Activated CD8-positive, alpha-beta memory T cell treated with anti-CD3 and anti-CD28 coated beads for 36 hours (primary cell): ENCODE measurements around the gene IFNL1. TPM values are rescaled to one million over a fixed set of nuclear protein-coding genes. Genes with fewer than 3 reads are reported as not detected.
"Not testable (repeated sequence)": the region's sequence is repeated elsewhere in the genome, so short reads cannot be mapped to it uniquely, and the experiment has no call there.

Experiments
- CTCF ChIA-PET: fragments of 350-600 bp; sonication (Branson Sonifier 250); formaldehyde crosslinking; loops from one replicate; lab custom pipeline; 2021; ENCODE audit warnings: antibody characterized with exemption; lab: Charles Lee
- POLR2A ChIA-PET: fragments of 350-600 bp; sonication (Branson Sonifier 250); formaldehyde crosslinking; loops from one replicate; lab custom pipeline; 2021; ENCODE audit warnings: antibody characterized with exemption; lab: Charles Lee
- total RNA-seq, 2 experiments: library from RNA; stranded (reverse); gene quantifications; one replicate each; pipeline ENCODE4 v1.2.3, GENCODE V29; 2021

The IFNL1 gene
- total RNA-seq, 2 experiments from 2014 or later = not detected

DNA sequence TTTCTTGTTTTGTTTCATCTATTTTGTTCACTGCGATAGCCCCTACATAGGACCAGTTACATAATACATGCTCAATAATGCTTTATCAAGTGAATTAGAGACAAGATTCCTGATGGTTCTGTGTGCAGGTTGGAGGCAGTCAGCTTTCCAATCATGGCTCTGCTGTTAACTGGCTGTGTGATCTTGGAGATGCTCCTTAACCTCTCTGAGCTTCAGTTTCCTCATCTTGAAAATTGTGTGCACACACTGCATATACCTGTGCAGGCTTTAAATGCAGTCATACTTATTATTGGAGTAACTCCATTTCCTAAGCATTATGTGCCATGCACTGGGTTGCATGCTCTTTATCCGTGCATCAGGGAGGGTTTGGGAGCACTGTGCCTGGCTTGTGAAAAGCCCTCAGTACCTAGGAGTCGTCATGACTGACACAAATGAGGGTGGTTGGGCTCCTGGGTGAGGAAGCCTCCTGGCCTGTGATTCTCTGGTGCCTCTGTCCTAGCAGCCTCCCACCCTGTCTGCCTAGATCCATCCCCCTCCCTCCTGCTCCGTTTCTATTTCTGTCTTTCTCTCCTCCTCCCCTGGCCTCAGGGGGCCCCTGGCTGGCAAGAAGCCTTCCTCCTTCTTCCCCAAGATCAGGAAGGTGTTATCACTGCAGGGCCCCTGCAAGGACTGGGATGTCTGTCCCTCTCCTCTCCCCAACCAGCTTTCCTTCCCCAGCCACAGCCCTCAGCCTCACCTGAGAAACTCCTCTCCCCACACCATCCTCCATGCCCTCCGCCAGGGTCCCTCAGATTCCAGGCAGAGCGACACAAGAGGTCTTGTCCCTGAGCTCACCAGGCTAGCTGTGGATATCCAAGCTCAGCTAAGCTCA lies 8.7 kb downstream of the IFNL1 start:
- CTCF ChIA-PET = no interaction called here
- POLR2A ChIA-PET = no interaction called here

GRCh38 chr19:39306075-39306474 lies 9.9 kb downstream of the IFNL1 start:
- CTCF ChIA-PET = no interaction called here
- POLR2A ChIA-PET = no interaction called here

GRCh38 chr19:39307046-39307821 lies 11.0 kb downstream of the IFNL1 start:
- CTCF ChIA-PET = no interaction called here
- POLR2A ChIA-PET = no interaction called here

DNA sequence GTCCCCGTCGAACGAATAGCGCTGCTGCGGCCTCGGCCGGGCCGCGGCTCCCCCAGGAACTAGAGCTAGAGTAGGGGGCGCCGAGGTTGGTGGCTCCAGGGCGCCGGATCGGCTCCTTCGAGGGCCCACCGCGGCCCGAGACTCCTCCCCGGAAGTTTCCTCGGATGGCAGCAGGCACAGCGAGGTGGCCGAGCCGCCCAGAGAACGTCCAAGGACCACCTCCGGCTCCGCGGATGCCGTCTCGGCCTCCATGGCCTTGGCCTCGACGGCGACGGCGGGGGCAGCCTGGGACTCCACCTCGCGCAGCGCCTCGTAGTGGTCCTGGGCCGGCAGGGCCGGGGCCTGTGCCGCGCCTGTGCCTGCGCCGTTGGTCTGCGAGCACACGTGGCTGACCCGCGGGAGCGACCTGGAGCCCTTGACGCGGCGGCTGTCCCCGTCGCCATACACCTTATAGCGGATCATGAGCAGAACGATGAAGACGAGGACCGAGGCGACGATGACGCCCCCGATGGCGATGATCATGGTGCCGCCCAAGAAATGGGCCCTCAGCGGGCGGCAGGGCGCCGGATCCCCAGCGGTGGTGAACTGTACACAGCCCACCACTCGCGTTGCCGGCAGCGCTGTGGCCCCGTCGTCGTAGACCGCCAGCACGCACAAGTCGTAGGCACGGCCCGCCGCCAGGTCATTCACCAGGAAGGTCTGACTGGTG lies 11.8 kb downstream of the IFNL1 start:
- CTCF ChIA-PET = no interaction called here
- POLR2A ChIA-PET = no interaction called here

DNA sequence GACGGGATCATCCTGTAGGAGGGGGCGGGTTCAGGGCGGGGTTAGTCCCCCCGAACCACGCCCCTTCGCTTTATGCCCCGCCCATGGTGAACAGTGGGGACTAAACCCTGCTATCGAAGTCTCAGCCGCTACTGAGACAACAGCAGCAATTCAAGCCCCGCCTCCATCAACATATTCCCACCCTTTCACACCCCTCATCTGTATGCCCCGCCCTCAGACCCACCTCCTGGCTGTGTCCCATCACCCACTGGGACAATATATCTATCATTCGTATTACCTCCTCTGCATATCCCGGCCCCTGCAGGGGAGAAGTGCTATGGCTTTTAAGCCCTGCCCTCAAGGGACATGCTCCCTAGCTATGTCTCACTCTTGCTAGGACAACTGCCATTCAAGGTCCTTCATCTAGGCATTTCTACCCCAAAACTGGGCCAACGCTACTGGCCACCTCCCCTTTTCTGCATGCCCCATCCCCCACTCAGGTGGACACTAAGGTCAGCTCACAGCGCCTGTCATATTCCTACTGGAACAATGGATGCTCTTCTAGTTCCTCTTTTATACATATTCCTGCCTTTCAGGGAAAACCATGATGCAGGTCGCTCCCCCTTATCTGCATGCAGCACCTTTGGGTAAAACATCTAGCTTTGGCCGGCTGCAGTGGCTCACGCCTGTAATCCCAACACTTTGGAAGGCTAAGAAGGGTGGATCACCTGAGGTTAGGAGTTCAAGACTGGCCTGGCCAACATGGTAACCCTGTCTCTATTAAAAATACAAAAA lies 12.5 kb downstream of the IFNL1 start:
- POLR2A ChIA-PET = no interaction called here

GRCh38 chr19:39309305-39309670 lies 13.1 kb downstream of the IFNL1 start:
- POLR2A ChIA-PET, CTCF ChIA-PET: not testable (repeated sequence)

More for the DNA sequence above, 12.5 kb downstream of the IFNL1 start:
- CTCF ChIA-PET = no interaction called here

DNA sequence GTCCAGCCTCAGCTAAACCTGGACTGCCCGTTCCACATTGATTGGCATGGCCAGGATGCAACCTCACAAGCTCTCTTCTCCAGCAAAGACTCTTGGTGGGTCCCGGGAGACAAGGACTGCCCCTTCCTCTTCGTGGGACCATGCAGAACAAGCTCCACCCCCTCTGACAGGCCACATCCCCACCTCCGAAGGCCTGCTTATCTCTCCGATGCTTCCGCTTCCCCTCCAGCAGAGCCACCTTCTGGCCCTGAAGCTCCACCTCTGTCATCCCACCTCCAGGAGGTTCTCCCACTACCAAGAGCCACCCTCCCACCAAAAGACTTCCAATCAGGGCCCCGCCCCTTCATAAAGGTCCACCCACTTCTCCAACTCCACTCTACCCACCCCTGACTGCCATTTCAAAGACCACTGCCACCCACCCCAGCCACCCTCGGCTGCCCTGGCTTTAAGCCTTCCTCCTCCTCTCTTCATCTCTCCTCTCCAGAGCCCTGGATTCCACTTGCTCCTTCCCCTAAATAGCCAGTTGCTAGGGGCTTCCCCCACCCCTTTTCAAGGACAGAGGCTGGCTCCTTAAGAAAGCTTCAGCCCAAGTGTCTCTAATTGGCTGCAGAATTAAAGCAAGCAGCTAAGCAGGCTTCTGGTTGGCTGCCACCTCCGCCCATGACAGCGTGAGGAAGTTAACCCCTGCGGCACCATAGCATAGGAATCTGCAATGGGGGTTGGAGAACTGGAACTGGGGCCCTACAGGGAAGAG lies 14.5 kb downstream of the IFNL1 start:
- ChIA-PET POLR2A (no interaction called here), CTCF (interaction anchor here (1.2 kb wide), 2 partner anchors 17 to 101 kb away, joined by 3 read pairs; no protein-coding TSS in a partner anchor)

DNA sequence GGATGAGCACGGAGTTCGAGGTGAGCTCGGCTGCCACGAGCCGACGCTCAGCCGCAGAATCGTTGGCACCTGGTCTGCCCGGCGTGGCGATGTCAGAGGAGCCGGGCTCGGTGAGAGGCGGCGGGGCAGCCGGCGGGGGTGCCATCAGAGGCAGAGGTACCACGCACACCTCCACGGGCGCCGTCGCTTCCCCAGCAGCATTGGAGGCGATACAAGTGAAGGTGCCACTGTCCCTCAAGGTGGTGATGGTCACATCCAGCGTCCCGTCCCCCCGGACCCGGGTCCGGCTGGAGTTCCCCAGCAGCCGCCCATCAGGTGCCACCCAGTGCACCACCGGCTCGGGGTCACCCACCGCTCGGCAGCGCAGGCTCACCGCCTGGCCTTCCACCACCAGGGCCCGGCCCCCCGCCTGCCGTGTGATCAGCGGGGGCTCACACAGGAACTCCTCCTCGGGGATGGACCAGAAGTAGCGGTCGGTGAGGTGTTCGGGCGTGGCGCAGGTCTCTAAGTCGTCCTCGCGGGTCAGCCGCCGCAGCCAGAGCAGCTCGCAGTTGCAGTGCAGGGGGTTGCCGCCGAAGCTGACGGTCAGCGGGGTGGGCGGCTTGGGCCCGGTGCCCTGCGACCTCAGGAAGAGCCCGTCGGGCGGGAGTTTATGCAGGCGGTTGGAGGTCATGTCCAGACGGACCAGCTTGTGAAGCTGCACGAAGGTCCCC lies 18.0 kb downstream of the IFNL1 start:
- POLR2A ChIA-PET = no interaction called here
- CTCF ChIA-PET = no interaction called here

GRCh38 chr19:39315933-39316332 lies 19.7 kb downstream of the IFNL1 start:
- POLR2A ChIA-PET = no interaction called here
- CTCF ChIA-PET = no interaction called here

GRCh38 chr19:39316627-39317321 lies 20.6 kb downstream of the IFNL1 start:
- CTCF ChIA-PET = interaction anchor here (0.6 kb wide), 1 partner anchor 127 kb away, joined by 3 read pairs; no protein-coding TSS in a partner anchor

DNA sequence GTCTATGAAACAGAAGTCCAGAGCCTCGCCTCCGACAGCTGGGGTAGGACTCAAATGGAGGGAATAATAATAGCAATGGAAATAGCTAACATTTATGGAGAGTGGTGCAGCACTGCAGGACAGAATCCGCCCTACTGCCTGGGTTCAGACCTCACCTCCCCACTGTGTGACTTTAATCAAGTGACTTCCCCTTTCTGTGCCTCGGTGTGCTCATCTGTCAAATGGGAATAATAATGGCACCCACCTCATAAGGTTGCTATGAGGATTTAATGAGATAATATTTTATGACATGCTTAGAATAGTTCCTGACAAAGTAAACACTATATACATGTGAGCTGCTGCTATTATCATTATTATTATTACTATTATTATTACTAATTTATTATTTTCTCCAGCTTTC lies 21.3 kb downstream of the IFNL1 start:
- POLR2A ChIA-PET = no interaction called here
- CTCF ChIA-PET = no interaction called here

More at GRCh38 chr19:39316627-39317321, 20.6 kb downstream of the IFNL1 start:
- POLR2A ChIA-PET = no interaction called here

DNA sequence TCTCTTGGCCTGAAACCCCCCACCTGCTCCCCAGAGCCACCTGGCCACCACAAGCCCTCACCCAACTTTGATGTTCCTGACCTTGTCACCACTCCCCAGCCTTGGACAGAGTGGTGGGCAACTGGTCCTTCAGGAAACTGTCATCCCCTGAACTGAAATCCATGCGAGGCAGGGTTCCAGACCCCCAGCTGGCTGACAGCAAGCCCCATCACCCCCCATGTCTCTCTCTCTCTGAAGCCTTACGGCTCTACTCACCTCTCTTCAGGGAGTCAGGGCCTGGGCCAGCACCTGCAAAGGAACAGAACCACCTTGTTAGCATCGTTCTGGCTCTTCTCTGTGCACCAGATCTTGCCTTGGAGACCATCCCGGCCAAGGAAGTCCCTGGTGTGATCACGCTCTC lies 21.9 kb downstream of the IFNL1 start:
- POLR2A ChIA-PET = no interaction called here
- CTCF ChIA-PET = no interaction called here

DNA sequence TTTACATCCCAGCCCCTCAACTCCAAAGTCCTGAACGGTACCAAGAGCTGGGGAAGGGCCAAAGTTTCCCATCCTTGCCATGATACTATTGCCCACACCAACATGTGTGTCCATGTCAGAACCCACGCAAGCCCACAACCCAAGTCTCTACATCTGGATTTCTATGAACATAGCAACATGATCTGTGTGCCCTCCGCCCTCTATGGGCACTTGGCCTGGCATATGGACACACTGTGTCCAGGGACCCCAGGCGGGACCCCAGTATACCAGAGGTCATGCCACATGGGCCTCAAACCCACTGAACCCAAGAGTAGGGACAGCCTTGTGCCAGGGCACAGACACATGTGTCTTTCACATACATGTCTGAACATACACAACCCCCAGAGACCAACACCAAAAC lies 22.5 kb downstream of the IFNL1 start:
- ChIA-PET POLR2A (no interaction called here), CTCF (no interaction called here)

GRCh38 chr19:39319098-39319891 lies 23.1 kb downstream of the IFNL1 start:
- POLR2A ChIA-PET = no interaction called here
- CTCF ChIA-PET = no interaction called here

GRCh38 chr19:39319892-39320248 lies 23.7 kb downstream of the IFNL1 start:
- ChIA-PET POLR2A (no interaction called here), CTCF (no interaction called here)

- POLR2A ChIA-PET = no interaction called here
- CTCF ChIA-PET = interaction anchor here (0.7 kb wide), 2 partner anchors 102 to 140 kb away, joined by 3 to 5 read pairs; no protein-coding TSS in a partner anchor
Measured at GRCh38 chr19:39321117-39321831, 25.1 kb downstream of the IFNL1 start.
